ENCODE measurements around the gene PRKN.

GRCh38 chr6:161594412-161594811 lies 1133.2 kb downstream of the PRKN start:
- TF ChIP-seq CTCF (IDR thresholded peaks at IDR 0.05) (no peak), EP300 (IDR thresholded peaks at IDR 0.05) (no peak), POLR2A (IDR thresholded peaks at IDR 0.05) (no peak)
